ENCODE measurements around the gene ENTPD1.

DNA sequence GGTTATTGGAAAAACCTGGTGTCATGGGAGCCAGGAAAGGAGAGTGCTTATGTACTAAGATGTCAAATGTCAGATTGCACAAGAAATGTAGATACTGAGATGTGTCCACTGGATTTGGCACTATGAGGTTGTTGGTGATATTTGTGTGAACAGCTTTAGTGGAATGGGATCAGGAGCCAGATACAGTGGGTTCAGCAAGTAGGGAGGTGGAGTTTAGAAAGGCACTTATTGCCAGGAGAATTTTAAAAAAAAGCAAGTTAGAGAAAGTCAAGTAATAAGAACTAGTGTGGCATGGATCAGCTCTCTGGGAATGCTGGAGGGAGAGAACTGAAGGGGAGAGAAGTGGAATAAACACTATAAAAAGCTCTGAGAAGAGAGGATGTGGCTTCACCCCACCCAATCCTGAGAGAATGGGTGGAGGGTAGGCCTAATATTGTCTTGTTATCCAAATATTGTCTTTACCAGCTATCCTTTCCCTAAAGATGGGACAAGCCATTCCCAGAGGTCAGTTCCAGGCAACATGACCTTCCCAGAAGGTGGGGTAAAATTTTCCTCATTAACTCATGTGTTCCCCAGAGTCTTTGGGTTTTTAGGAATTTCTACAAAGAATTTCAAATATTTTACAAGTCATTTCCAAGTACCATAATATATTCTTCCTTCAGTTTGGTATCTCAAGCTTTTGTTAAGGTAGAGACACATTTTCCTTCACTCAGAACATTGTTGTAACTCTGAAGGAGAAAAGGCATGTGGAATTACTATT is 42.3 kb downstream of the ENTPD1 start:
- no peak for TF ChIP-seq CTCF (IDR thresholded peaks at IDR 0.05; ENCODE audit: borderline replicate concordance, extremely low read depth, low read length, poor library complexity, severe bottlenecking)
- TF ChIP-seq EZH2 (IDR thresholded peaks at IDR 0.05; ENCODE audit: borderline replicate concordance, low read depth, low read length, severe bottlenecking) = no peak
